DLD1 (cell line): ENCODE measurements around the gene CYP46A1.

ENCODE experiments used
- in situ Hi-C: cut with HindIII; loops from 2 replicates; pipeline ENCODE4 v1.10.0; 2017; ENCODE audit warnings: low sequenced_read_pairs

Gene CYP46A1

DNA sequence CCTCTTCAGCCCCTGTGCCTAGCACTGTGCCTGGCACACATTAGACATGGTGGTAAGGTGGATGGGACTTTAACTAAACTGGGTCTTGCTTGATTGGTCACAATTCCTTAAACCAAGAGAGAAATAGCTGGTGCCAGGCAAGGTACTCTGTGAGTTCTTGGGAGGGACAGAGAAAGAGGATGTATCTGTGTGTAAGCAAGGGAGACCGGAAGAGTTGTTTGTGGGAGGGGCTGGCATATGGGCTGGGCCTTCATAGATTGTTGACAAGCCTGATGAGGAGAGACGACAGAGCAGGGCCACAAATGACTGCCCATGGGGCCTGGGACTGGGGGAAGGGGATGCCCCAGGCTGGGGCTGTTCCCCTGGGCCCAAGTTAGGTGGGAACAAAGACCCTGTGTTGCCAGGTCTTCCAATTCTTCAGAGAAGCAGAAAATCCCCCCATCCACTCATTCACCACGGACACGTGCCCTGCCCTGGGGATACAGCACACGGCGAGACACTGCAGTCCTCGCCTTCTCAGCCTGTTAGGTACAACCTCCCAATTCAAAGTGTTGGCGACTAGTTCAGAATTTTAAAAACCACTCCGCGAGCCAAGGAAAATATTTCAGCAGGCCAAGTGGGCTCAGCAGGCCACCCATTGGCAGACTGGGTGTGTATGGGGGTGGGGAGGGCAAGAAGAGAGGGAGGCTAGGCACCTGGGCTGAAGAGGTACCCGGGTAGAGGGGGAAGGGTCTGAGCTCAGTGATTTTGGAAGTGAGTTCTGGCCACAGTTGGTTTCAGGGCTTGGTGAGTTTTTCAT lies 11.4 kb upstream of the CYP46A1 start:
- in situ Hi-C loops, result no loop called here

- in situ Hi-C loops, result no loop called here
Measured at GRCh38 chr14:99673305-99674063, 10.6 kb upstream of the CYP46A1 start.

GRCh38 chr14:99674064-99674650 lies 9.9 kb upstream of the CYP46A1 start:
- in situ Hi-C loops, result no loop called here

DNA sequence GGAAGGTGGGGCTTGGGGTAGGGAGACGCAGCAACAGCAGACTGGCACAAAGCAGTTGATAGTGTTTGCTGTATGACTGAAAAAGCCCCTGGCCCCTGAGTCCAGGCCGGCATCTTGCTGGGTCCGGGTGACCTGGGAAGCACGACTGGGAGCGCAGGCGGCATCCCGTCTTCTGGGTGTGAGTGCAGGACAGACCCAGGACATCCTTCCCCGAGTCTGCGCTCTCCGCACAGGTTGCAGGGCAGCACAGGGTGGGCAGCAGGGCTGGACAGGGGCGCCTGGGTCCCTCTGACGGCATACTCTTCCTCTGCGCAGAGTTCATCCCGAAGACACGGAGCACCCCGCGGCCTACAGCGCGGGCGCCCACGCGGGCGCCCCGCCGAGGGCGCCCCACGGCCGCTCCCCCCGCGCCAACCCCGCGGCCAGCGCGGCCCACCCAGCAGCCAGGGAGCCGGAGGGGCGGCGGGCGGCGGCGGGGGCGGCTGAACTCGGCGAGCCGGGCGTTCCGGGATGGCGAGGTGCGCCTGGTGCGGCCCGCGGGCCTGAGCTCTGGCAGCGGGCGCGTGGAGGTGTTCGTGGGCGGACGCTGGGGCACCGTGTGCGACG lies 9.2 kb upstream of the CYP46A1 start:
- in situ Hi-C loops, result loop anchor here (25.0 kb wide), 1 partner anchor 188 kb away; the partner anchor contains the start of genes CCNK and SETD3

DNA sequence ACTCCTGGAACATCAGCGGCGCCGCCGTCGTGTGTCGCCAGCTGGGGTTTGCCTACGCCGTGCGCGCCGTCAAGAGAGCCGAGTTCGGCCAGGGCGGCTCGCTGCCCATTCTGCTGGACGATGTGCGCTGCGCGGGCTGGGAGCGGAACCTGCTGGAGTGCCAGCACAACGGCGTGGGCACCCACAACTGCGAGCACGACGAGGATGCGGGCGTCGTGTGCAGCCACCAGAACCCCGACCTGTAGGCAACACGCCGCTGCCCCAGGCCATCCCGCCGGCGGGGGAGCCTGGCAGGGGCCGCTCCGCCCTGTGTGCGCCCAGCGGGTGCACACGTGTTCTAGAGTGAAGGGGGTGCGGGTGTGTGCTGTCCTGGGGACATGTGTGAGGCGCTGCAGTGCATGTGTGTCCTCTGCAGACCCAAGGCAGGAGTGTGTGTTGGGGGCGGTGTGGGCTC lies 8.7 kb upstream of the CYP46A1 start:
- in situ Hi-C loops, result loop anchor here (25.0 kb wide), 1 partner anchor 188 kb away; the partner anchor contains the start of genes CCNK and SETD3

DNA sequence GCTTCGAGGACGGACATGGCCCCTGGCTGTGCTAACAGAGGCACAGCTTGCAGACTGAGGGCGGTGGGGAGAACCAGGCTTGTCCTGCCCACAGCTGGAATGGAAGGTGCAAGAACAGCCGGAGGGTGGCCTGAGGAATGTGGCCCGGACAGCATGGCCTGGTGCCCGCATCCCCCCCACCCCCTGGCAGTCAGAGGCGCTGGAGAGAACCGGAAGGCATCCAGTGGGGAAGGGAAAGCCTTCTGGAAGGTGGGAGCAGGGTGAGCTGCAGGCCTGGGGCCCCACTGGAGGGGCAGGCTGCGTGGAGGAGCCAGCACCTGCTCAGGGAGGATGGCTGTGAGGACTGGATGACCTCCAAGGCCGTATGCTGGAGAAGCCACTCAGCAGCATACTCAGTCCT lies 8.1 kb upstream of the CYP46A1 start:
- in situ Hi-C loops, result loop anchor here (25.0 kb wide), 1 partner anchor 189 kb away; the partner anchor contains the start of genes CCNK and SETD3

- in situ Hi-C loops, result loop anchor here (25.0 kb wide), 1 partner anchor 189 kb away; the partner anchor contains the start of genes CCNK and SETD3
Measured at GRCh38 chr14:99676657-99677056, 7.4 kb upstream of the CYP46A1 start.

GRCh38 chr14:99677231-99678140 lies 6.6 kb upstream of the CYP46A1 start:
- in situ Hi-C loops, result loop anchor here (25.0 kb wide), 1 partner anchor 190 kb away; the partner anchor contains the start of genes CCNK and SETD3

DNA sequence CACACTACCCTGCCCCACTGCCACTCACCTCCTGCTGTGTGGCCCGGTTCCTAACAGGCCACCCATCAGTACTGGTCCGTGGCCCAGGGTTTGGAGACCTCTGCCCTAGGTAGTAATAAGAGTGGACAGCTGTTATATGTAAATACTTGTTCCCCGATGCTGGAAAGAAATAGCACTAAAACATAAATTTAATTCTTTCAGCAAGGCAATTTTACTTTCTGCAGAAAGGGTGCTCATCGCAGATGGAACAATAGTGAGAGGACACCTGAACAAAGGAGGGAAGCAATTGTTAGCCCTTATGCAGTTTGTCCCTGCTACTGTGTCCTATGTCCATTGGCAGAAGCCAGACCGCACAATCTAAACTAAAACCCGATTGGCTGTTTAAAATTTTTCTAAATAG lies 5.9 kb upstream of the CYP46A1 start:
- in situ Hi-C loops, result loop anchor here (25.0 kb wide), 1 partner anchor 191 kb away; the partner anchor contains the start of genes CCNK and SETD3

- in situ Hi-C loops, result loop anchor here (25.0 kb wide), 1 partner anchor 192 kb away; the partner anchor contains the start of genes CCNK and SETD3
Measured at GRCh38 chr14:99679111-99679510, 5.0 kb upstream of the CYP46A1 start.

DNA sequence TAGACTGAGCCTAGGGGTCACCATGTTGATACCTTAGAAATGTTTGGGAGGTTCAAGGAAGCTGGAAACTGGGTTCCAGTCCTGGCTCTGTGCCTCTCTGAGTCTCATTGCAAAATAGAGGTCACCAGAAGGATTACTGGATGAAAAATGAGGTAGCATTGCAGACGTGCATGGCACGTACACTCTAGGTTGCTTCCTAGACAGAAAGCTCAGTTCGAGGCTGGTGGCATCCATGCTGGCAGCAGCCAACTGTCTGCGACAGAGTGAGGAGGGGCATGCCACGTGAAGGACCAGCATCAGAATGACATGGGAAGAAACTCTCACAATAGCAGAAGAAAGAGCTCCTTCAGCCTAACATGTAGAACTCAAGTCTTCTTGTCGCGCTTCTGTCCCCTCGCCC lies 4.6 kb upstream of the CYP46A1 start:
- in situ Hi-C loops, result loop anchor here (25.0 kb wide), 1 partner anchor 192 kb away; the partner anchor contains the start of genes CCNK and SETD3

- in situ Hi-C loops, result loop anchor here (10.0 to 25.0 kb wide), 2 partner anchors 115 to 193 kb away; partner anchors contain the start of genes CCNK and SETD3
Measured at GRCh38 chr14:99679996-99680395, 4.1 kb upstream of the CYP46A1 start.

- in situ Hi-C loops, result loop anchor here (10.0 to 25.0 kb wide), 2 partner anchors 116 to 194 kb away; partner anchors contain the start of genes CCNK and SETD3
Measured at GRCh38 chr14:99681101-99681831, 2.8 kb upstream of the CYP46A1 start.

DNA sequence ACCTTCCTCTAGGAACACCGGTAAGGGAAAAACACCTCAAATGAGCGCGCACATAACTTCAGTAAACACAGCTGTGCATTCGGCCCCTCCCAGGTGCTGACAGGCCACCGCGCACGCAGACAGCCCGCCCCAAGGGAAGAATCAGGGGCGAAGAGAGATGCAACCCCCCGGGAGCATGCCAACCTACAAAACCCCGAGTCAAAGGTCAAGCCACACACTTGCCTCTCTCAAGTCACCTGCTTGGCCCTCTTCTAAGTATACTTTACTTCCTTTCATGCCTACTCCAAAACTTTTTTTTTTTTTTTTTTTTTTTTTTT lies 2.3 kb upstream of the CYP46A1 start:
- in situ Hi-C loops, result loop anchor here (10.0 to 25.0 kb wide), 2 partner anchors 117 to 194 kb away; partner anchors contain the start of genes CCNK and SETD3

DNA sequence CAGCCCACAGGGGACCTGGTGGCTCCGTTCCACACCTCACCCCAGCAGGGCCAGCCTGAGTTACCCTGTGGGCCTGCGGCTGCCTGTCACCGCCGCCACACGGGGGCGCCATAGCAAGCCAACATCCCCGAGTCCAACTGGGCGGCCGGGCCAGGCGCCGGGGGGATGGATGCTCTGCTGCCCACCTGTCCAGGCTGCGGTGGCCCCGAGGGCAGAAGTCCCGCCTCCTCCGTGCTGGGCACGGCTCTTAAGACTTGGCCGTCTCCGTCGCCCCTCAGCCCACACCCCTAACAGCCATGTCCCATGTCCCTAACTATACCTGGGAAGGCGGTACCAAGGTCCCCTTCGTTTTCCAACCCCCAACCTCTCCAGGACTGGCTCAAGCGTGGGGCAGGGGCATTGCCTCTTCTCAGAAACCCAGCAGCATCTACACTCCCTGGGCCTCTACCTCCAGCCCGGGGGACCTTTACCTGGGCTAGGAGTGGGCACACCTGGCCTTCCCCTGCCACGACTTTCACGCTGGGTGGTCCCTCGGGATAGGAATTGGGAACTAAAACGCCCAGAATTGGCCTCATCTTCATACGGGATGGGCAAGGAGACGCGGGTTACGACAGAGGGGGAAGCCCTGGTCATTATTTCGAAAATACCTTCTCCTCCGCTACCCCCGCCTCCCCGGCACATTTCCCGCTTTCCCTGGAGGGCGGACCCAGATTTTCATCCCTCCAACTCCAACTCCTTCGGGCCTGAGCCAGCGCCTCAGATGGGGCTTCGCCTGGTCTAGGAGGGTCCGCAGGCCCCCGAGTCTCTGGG lies 1.1 kb upstream of the CYP46A1 start:
- in situ Hi-C loops, result loop anchor here (10.0 to 25.0 kb wide), 2 partner anchors 118 to 196 kb away; partner anchors contain the start of genes CCNK and SETD3

DNA sequence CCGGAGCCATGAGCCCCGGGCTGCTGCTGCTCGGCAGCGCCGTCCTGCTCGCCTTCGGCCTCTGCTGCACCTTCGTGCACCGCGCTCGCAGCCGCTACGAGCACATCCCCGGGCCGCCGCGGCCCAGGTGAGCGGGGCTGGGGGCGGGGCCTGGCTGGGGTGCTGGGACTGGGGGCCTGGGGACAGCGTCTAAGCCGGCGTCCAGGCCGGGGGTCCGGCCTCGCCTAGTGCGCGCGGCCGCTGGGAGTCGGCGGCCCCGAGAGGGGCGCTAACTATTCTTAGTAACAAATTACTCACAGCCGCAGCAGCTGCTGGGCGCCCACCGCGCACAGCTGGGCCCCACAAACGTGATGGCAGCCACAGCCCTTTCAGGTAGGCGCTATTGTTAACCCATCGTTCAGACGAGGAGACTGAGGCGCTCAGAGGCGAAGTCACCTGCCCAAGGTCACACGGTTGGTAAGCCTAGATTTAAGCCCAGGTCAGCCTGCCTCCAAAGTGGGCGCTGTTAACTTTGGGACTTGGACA lies 374 bp downstream of the CYP46A1 start:
- in situ Hi-C loops, result loop anchor here (10.0 to 25.0 kb wide), 2 partner anchors 120 to 197 kb away; partner anchors contain the start of genes CCNK and SETD3

GRCh38 chr14:99685151-99685591 lies 1.1 kb downstream of the CYP46A1 start:
- in situ Hi-C loops, result loop anchor here (10.0 to 25.0 kb wide), 2 partner anchors 120 to 198 kb away; partner anchors contain the start of genes CCNK and SETD3
